Measurements from ENCODE around the gene NPR2. TPM values are rescaled to one million over a fixed set of nuclear protein-coding genes. Genes with fewer than 3 reads are reported as not detected.

The NPR2 gene
- total and polyA plus RNA-seq, 2 of the 13 experiments (the other 11 are each of a cell fraction or from before 2014, with no cell fraction given), result 7.4 to 9.4 TPM

- TF ChIP-seq FOXO1 (CRISPR knock-in tag; IDR thresholded peaks at IDR 0.05) (no peak; the same call in 1 of the 2 replicates), MNT (IDR thresholded peaks at IDR 0.05) (no peak), ZNF446 (CRISPR knock-in tag; IDR thresholded peaks at IDR 0.05) (0 out of 2 replicates have a peak, but pooled peaks have one; percentile 79), HHEX (CRISPR knock-in tag; IDR thresholded peaks at IDR 0.05) (no peak), ZNF782 (CRISPR knock-in tag; IDR thresholded peaks at IDR 0.05; ENCODE audit: borderline replicate concordance) (no peak), ZNF44 (CRISPR knock-in tag; IDR thresholded peaks at IDR 0.05) (no peak), U2AF2 (IDR thresholded peaks at IDR 0.05; ENCODE audit: low read depth, low read length) (no peak), ZBTB14 (CRISPR knock-in tag; IDR thresholded peaks at IDR 0.05) (no peak), PRDM4 (CRISPR knock-in tag; IDR thresholded peaks at IDR 0.05; ENCODE audit: borderline replicate concordance) (no peak), ZNF124 (CRISPR knock-in tag; IDR thresholded peaks at IDR 0.05) (no peak), RXRB (CRISPR knock-in tag; IDR thresholded peaks at IDR 0.05; ENCODE audit: borderline replicate concordance) (peak; percentile 98), ZNF773 (CRISPR knock-in tag; IDR thresholded peaks at IDR 0.05; ENCODE audit: borderline replicate concordance) (no peak), ZNF513 (CRISPR knock-in tag; conservative IDR thresholded peaks at IDR 0.05) (no peak), ZNF17 (CRISPR knock-in tag; IDR thresholded peaks at IDR 0.05) (no peak), MIER2 (CRISPR knock-in tag; IDR thresholded peaks at IDR 0.05) (no peak), ATF7 (IDR thresholded peaks at IDR 0.05) (peak; percentile 75), ATF7 (CRISPR knock-in tag; IDR thresholded peaks at IDR 0.05) (peak; percentile 89), ZNF768 (CRISPR knock-in tag; IDR thresholded peaks at IDR 0.05) (no peak; the same call in 1 of the 2 replicates), ZNF552 (CRISPR knock-in tag; IDR thresholded peaks at IDR 0.05; ENCODE audit: borderline replicate concordance) (no peak), MED13 (CRISPR knock-in tag; IDR thresholded peaks at IDR 0.05) (0 out of 2 replicates have a peak, but pooled peaks have one; percentile 18), U2AF1 (optimal IDR thresholded peaks at IDR 0.05; ENCODE audit: low read depth, low read length) (no peak), DMTF1 (CRISPR knock-in tag; IDR thresholded peaks at IDR 0.05) (no peak)
Measured at GRCh38 chr9:35814106-35814840, 22.9 kb downstream of the NPR2 start (continued).
